ENCODE results near the gene DVL3. TPM values are rescaled to one million over a fixed set of nuclear protein-coding genes. Genes with fewer than 3 reads are reported as not detected.

The DVL3 gene
- total RNA-seq, 2 donors from 2014 or later = 30.1 to 41.7 TPM

DNA sequence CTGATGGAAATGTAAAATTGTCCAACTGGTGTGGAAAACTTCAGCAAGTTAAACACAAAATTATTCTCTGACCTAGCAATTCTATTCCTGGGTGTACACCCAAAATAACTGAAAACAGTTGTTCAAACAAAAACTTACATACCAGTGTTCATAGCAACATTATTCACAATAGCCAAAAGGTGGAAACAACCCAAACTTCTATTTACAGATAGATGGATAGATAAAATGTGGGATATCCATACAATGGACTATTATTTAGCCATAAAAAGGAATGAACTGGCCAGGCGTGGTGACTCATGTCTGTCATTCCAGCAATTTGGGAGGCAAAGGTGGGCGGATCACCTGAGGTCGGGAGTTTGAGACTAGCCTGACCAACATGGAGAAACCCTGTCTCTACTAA, 67.3 kb downstream of the DVL3 start:
- Mint-ChIP-seq H3K36me3 (no peaks in the 10 kb centered on the region), H3K9me3 (no peaks in the 10 kb centered on the region), H3K27ac (no peak overlapping the region)
- no peak for ATAC-seq
- DNase-seq (ENCODE audit: low spot score in 2 of 2) = no peak

Other genes starting within 250 kb of the DVL3 start
- gene ABCC5, start 137.5 kb upstream of the DVL3 start, total RNA-seq = 10 to 100 TPM in 1 of 2 donors, 1 to 10 TPM in 1; 9.1 to 22.4 TPM
- not detected for gene HTR3D, start 123.6 kb upstream of the DVL3 start, total RNA-seq
- not detected for gene HTR3C, start 102.3 kb upstream of the DVL3 start, total RNA-seq
- not detected for gene HTR3E, start 58.3 kb upstream of the DVL3 start, total RNA-seq
- gene EIF2B5, start 20.0 kb upstream of the DVL3 start, total RNA-seq = 10 to 100 TPM; 48.6 to 56.1 TPM
- 100 to 1,000 TPM; 207 to 288 TPM for gene AP2M1, start 19.5 kb downstream of the DVL3 start, total RNA-seq
- gene ABCF3, start 30.8 kb downstream of the DVL3 start, total RNA-seq = 10 to 100 TPM; 76.6 to 81.3 TPM
- not detected for gene VWA5B2, start 74.2 kb downstream of the DVL3 start, total RNA-seq
- gene ALG3, start 93.6 kb downstream of the DVL3 start, total RNA-seq = 10 to 100 TPM; 35.5 to 35.8 TPM
- gene EEF1AKMT4, start 94.3 kb downstream of the DVL3 start, total RNA-seq = 1 to 10 TPM; 8.3 to 9.9 TPM
- under 1 TPM; 0.18 to 0.34 TPM for gene CAMK2N2, start 106.2 kb downstream of the DVL3 start, total RNA-seq
- under 1 TPM in 1 of 2 donors, not detected in 1; 0.18 TPM for gene ECE2, start 120.6 kb downstream of the DVL3 start, total RNA-seq
- 100 to 1,000 TPM; 241 to 252 TPM for gene PSMD2, start 143.9 kb downstream of the DVL3 start, total RNA-seq
- gene EIF4G1, start 159.2 kb downstream of the DVL3 start, total RNA-seq = 100 to 1,000 TPM; 256 to 376 TPM
- 1 to 10 TPM; 4.1 to 6.8 TPM for gene FAM131A, start 182.2 kb downstream of the DVL3 start, total RNA-seq
- 10 to 100 TPM in 1 of 2 donors, 1 to 10 TPM in 1; 6.5 to 13.9 TPM for gene CLCN2, start 206.2 kb downstream of the DVL3 start, total RNA-seq
- 100 to 1,000 TPM; 112 to 177 TPM for gene POLR2H, start 206.3 kb downstream of the DVL3 start, total RNA-seq
- not detected for gene THPO, start 222.8 kb downstream of the DVL3 start, total RNA-seq
- under 1 TPM in 1 of 2 donors, not detected in 1; 0.49 TPM for gene CHRD, start 224.7 kb downstream of the DVL3 start, total RNA-seq

Data from activated naive CD4-positive, alpha-beta T cell treated with anti-CD3 and anti-CD28 coated beads, Interleukin-2, amount 50 U/mL, for 72 hours (primary cell).